ENCODE data around the gene TRIOBP. TPM values are rescaled to one million over a fixed set of nuclear protein-coding genes. Genes with fewer than 3 reads are reported as not detected.

TRIOBP gene
- total and polyA plus RNA-seq, 2 of the 13 experiments (the other 11 are each of a cell fraction or from before 2014, with no cell fraction given), result 6.1 to 15.4 TPM

GRCh38 chr22:37771081-37771480 is 74.2 kb downstream of the TRIOBP start:
- no peak for TF ChIP-seq FOXC1 (CRISPR knock-in tag; IDR thresholded peaks at IDR 0.05; ENCODE audit: borderline replicate concordance)
- TF ChIP-seq NFATC3 (CRISPR knock-in tag; IDR thresholded peaks at IDR 0.05), result no peak
- TF ChIP-seq ZNF460 (CRISPR knock-in tag; IDR thresholded peaks at IDR 0.05; ENCODE audit: borderline replicate concordance), result no peak
- peaks cover 4% of the 10 kb centered on the region; the same call in 1 of the 2 replicates for H3K4me1 ChIP-seq (ENCODE audit: insufficient read depth, low read length)
- intact Hi-C loops (cut with micrococcal nuclease; ENCODE audit: unreplicated experiment) (no loop called here), in situ Hi-C loops (cut with HindIII; ENCODE audit: extremely low pct_ligation_motif_present, low pct_unique_long_range_greater_than_20kb) (no loop called here)
- H3K27me3 ChIP-seq (ENCODE audit: control insufficient read depth in 1 of 2, insufficient read depth in 2 of 2, low read length in 2 of 2), result no peaks in the 10 kb centered on the region
- DNase-seq (ENCODE audit: low spot score) (no peak), FAIRE-seq (no peak), ATAC-seq (no peak)
- H3K36me3 ChIP-seq (replicated peaks in 1 of 2; ENCODE audit: control insufficient read depth in 1 of 2, insufficient read depth in 2 of 2, low read length in 2 of 2), result peaks cover 5 to 23% of the 10 kb centered on the region in 2 experiments; a peak in 3 of 5 replicates
- CTCF ChIA-PET (ENCODE audit: low intra/inter-chr PET ratio, low total read pairs), result no interaction called here
- no peak overlapping the region for H3K4me2 ChIP-seq (ENCODE audit: low read depth, low read length)
- no peaks in the 10 kb centered on the region for H4K20me1 ChIP-seq (ENCODE audit: insufficient read depth, low read length)
- no peak overlapping the region for H2AFZ ChIP-seq (ENCODE audit: low read length)
- H3K79me2 ChIP-seq (ENCODE audit: insufficient read depth, low read length), result no peaks in the 10 kb centered on the region
- H3K9me3 ChIP-seq (ENCODE audit: low read length), result no peaks in the 10 kb centered on the region
- no peak overlapping the region for H3K27ac ChIP-seq (ENCODE audit: extremely low read length, insufficient read depth, low read length)
- no peak overlapping the region for H3K9ac ChIP-seq (ENCODE audit: insufficient read depth, low read depth, low read length)
- no peak overlapping the region for H3K4me3 ChIP-seq (replicated peaks in 1 of 3; ENCODE audit: insufficient read depth in 1 of 3, low read depth in 2 of 3, low read length in 3 of 3)
- POLR2A ChIA-PET, result no interaction called here
- 65% methylated on average over 4 of the region's 4 CpGs for WGBS (ENCODE audit: low lambda C conversion rate)
- BruUV-seq (replicated peaks), result no TSS peak

GRCh38 chr22:37771702-37772427 is 75.0 kb downstream of the TRIOBP start:
- Histone ChIP-seq H2AFZ (ENCODE audit: low read length) (no peak overlapping the region), H3K4me1 (ENCODE audit: insufficient read depth, low read length) (peaks cover 2% of the 10 kb centered on the region; the same call in 1 of the 2 replicates), H3K9ac (ENCODE audit: insufficient read depth, low read depth, low read length) (no peak overlapping the region), H3K27me3 (ENCODE audit: control insufficient read depth in 1 of 2, insufficient read depth in 2 of 2, low read length in 2 of 2) (no peaks in the 10 kb centered on the region), H3K4me3 (replicated peaks in 1 of 3; ENCODE audit: insufficient read depth in 1 of 3, low read depth in 2 of 3, low read length in 3 of 3) (no peak overlapping the region), H3K79me2 (ENCODE audit: insufficient read depth, low read length) (no peaks in the 10 kb centered on the region), H4K20me1 (ENCODE audit: insufficient read depth, low read length) (no peaks in the 10 kb centered on the region), H3K36me3 (replicated peaks in 1 of 2; ENCODE audit: control insufficient read depth in 1 of 2, insufficient read depth in 2 of 2, low read length in 2 of 2) (peaks cover 3 to 23% of the 10 kb centered on the region in 2 experiments; a peak in 3 of 5 replicates), H3K9me3 (ENCODE audit: low read length) (no peaks in the 10 kb centered on the region), H3K27ac (ENCODE audit: extremely low read length, insufficient read depth, low read length) (no peak overlapping the region), H3K4me2 (ENCODE audit: low read depth, low read length) (no peak overlapping the region)
- DNase-seq (ENCODE audit: low spot score) (no peak), ATAC-seq (no peak), FAIRE-seq (no peak)
- intact Hi-C loops (cut with micrococcal nuclease; ENCODE audit: unreplicated experiment), result no loop called here
- WGBS (ENCODE audit: low lambda C conversion rate), result 94% methylated on average over 15 of the region's 17 CpGs
- TF ChIP-seq HMGA1 (CRISPR knock-in tag; conservative IDR thresholded peaks at IDR 0.05), result no peak
- ChIA-PET POLR2A (no interaction called here), CTCF (ENCODE audit: low intra/inter-chr PET ratio, low total read pairs) (no interaction called here)
- in situ Hi-C loops (cut with HindIII; ENCODE audit: extremely low pct_ligation_motif_present, low pct_unique_long_range_greater_than_20kb), result no loop called here
- no TSS peak for BruUV-seq (replicated peaks)
